Neural progenitor cell (in vitro differentiated cells): Measurements from ENCODE around the gene OR4D1.

ENCODE experiments used
- CTCF ChIP-seq: fragments of 200-600 bp; sonication (generic); IDR thresholded peaks from 2 replicates; pipeline ENCODE4 v1.5.1; 2017; ENCODE audit warnings: antibody characterized with exemption, mild to moderate bottlenecking
- EZH2 ChIP-seq: fragments of 200-600 bp; sonication (generic); IDR thresholded peaks from 2 replicates; pipeline ENCODE4 v1.6.1; 2017; ENCODE audit warnings: antibody characterized with exemption, mild to moderate bottlenecking, moderate library complexity

GRCh38 chr17:58105093-58105492, 43.1 kb upstream of the OR4D1 start:
- TF ChIP-seq CTCF (no peak), EZH2 (no peak)
